HepG2 (cell line): ENCODE data around the gene INSIG2. TPM values are rescaled to one million over a fixed set of nuclear protein-coding genes. Genes with fewer than 3 reads are reported as not detected.

Experiments used
- ADNP ChIP-seq: sonication (generic); formaldehyde crosslinking; IDR thresholded peaks from 2 replicates; pipeline ENCODE4 v1.4.0; 2020; ENCODE audit warnings: missing genetic modification reagents
- HIC2 ChIP-seq: sonication (generic); formaldehyde crosslinking; IDR thresholded peaks from 2 replicates; pipeline ENCODE4 v1.9.0; 2022; ENCODE audit warnings: low read depth, missing genetic modification reagents
- RBFOX2 ChIP-seq: fragments of 200-400 bp; formaldehyde crosslinking; IDR thresholded peaks from 2 replicates; pipeline ENCODE4 v1.6.1; 2017; ENCODE audit warnings: low read depth, mild to moderate bottlenecking, low read length
- SRY ChIP-seq: sonication (generic); formaldehyde crosslinking; IDR thresholded peaks from 2 replicates; pipeline ENCODE4 v1.8.0; 2022; ENCODE audit warnings: mild to moderate bottlenecking, missing genetic modification reagents
- ZBTB4 ChIP-seq: sonication (generic); formaldehyde crosslinking; IDR thresholded peaks from 2 replicates; pipeline ENCODE4 v1.4.0; 2020; ENCODE audit warnings: missing genetic modification reagents, mild to moderate bottlenecking, borderline replicate concordance
- ZNF260 ChIP-seq: sonication (generic); formaldehyde crosslinking; IDR thresholded peaks from 2 replicates; pipeline ENCODE4 v1.4.0; 2020; ENCODE audit warnings: missing genetic modification reagents, low read depth, mild to moderate bottlenecking, borderline replicate concordance
- ZNF407 ChIP-seq: sonication (generic); formaldehyde crosslinking; IDR thresholded peaks from one replicate; pipeline ENCODE4 v1.5.1; 2020; ENCODE audit warnings: mild to moderate bottlenecking, missing genetic modification reagents; ENCODE audit errors: not compliant biosample characterization
- polyA plus RNA-seq, 8 experiments: library from polyadenylated mRNA; depleted of rRNA in 3 of 8; stranded (reverse) in 7 of 8; unstranded in 1 of 8; fragments of >200 nt; fragmentation: Illumina TruSeq in 4 of 8; extraction: Trizol in 4 of 8; gene quantifications; 2 replicates each; pipeline versions ENCODE4 v1.2.1 to v1.2.3, GENCODE V29; 2011 to 2016; ENCODE audit warnings: low read depth in 4 of 8, missing spikeins in 1 of 8, mixed read lengths in 1 of 8; ENCODE audit not compliant: insufficient read depth in 1 of 8
- total RNA-seq, 5 experiments: library from RNA; depleted of rRNA; stranded (reverse); fragments of >200 nt; fragmentation: Illumina TruSeq; extraction: Trizol; gene quantifications; 2 replicates each; pipeline ENCODE4 v1.2.3, GENCODE V29; 2016; ENCODE audit warnings: low read depth in 1 of 5
- TF ChIP-seq, protein P1 (sequence below): sonication (generic); formaldehyde crosslinking; IDR thresholded peaks from 2 replicates; pipeline ENCODE4 v1.5.0; 2020; ENCODE audit warnings: missing genetic modification reagents, mild to moderate bottlenecking, borderline replicate concordance
- TF ChIP-seq, protein P2 (sequence below): IDR thresholded peaks from 2 replicates; pipeline ENCODE4 v1.6.1; 2016; ENCODE audit warnings: low read depth, borderline replicate concordance
- TF ChIP-seq, protein P3 (sequence below): sonication (generic); formaldehyde crosslinking; IDR thresholded peaks from 2 replicates; pipeline ENCODE4 v1.8.1; 2023; ENCODE audit warnings: mild to moderate bottlenecking, missing genetic modification reagents

INSIG2 gene
- total and polyA plus RNA-seq, 2 of the 13 experiments (the other 11 are each of a cell fraction or from before 2014, with no cell fraction given), result 73.5 to 481 TPM

GRCh38 chr2:118146315-118147283 is 58.3 kb downstream of the INSIG2 start (continued):
- TF ChIP-seq, protein P1, sequence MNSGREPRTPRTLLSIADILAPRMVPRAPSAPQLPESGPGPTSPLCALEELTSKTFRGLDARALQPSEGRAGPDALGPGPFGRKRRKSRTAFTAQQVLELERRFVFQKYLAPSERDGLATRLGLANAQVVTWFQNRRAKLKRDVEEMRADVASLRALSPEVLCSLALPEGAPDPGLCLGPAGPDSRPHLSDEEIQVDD (CRISPR knock-in tag), result no peak
- no peak for TF ChIP-seq ZNF260 (CRISPR knock-in tag)
- no peak for TF ChIP-seq HIC2
- TF ChIP-seq RBFOX2, result no peak
- TF ChIP-seq, protein P2, sequence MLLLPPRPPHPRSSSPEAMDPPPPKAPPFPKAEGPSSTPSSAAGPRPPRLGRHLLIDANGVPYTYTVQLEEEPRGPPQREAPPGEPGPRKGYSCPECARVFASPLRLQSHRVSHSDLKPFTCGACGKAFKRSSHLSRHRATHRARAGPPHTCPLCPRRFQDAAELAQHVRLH (CRISPR knock-in tag), result no peak
- TF ChIP-seq ZBTB4 (CRISPR knock-in tag), result peak; percentile 53; the same call in 1 of the 2 replicates
- TF ChIP-seq, protein P3, sequence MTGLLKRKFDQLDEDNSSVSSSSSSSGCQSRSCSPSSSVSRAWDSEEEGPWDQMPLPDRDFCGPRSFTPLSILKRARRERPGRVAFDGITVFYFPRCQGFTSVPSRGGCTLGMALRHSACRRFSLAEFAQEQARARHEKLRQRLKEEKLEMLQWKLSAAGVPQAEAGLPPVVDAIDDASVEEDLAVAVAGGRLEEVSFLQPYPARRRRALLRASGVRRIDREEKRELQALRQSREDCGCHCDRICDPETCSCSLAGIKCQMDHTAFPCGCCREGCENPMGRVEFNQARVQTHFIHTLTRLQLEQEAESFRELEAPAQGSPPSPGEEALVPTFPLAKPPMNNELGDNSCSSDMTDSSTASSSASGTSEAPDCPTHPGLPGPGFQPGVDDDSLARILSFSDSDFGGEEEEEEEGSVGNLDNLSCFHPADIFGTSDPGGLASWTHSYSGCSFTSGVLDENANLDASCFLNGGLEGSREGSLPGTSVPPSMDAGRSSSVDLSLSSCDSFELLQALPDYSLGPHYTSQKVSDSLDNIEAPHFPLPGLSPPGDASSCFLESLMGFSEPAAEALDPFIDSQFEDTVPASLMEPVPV (CRISPR knock-in tag), result 0 out of 2 replicates have a peak, but pooled peaks have one; percentile 29
- no peak for TF ChIP-seq ZNF407
- TF ChIP-seq ADNP (CRISPR knock-in tag), result no peak
- 0 out of 2 replicates have a peak, but pooled peaks have one; percentile 44 for TF ChIP-seq SRY (CRISPR knock-in tag)
